HG03280 (cell line): ENCODE measurements around the gene UBTD2.
"Not testable (repeated sequence)": the region's sequence is repeated elsewhere in the genome, so short reads cannot be mapped to it uniquely, and the experiment has no call there.

Experiments
- ATAC-seq: cut with Tn5 transposase; IDR thresholded peaks from one replicate; pipeline ENCODE4 v1.9.1; 2021; ENCODE audit warnings: mild to moderate bottlenecking, moderate library complexity; ENCODE audit not compliant: unreplicated experiment

Gene UBTD2

GRCh38 chr5:172199446-172199845, 84.1 kb downstream of the UBTD2 start:
- no peak for ATAC-seq

- not testable (repeated sequence) for ATAC-seq
Measured at GRCh38 chr5:172197775-172198174, 85.8 kb downstream of the UBTD2 start.

- no peak for ATAC-seq
Measured at GRCh38 chr5:172194985-172195774, 88.4 kb downstream of the UBTD2 start.

GRCh38 chr5:172193872-172194271, 89.7 kb downstream of the UBTD2 start, which contains the start of gene EFCAB9:
EFCAB9 (plus strand) TSS chr5:172194172; CDS start chr5:172194173, 1 bp downstream.
- ATAC-seq, result no peak

GRCh38 chr5:172189693-172190296, 93.8 kb downstream of the UBTD2 start:
- ATAC-seq, result no peak

GRCh38 chr5:172188893-172189692, 94.5 kb downstream of the UBTD2 start:
- no peak for ATAC-seq

- ATAC-seq, result peak; percentile 71
Measured at GRCh38 chr5:172188033-172188892, 95.3 kb downstream of the UBTD2 start, which contains the start of gene STK10. STK10 (minus strand) TSS chr5:172188224; CDS start chr5:172188042, 182 bp downstream.

- ATAC-seq, result peak; percentile 25
Measured at GRCh38 chr5:172187118-172188032, 96.2 kb downstream of the UBTD2 start.

GRCh38 chr5:172186114-172186695, 97.4 kb downstream of the UBTD2 start:
- no peak for ATAC-seq

GRCh38 chr5:172185096-172185461, 98.5 kb downstream of the UBTD2 start:
- ATAC-seq, result no peak

GRCh38 chr5:172183881-172184280, 99.7 kb downstream of the UBTD2 start:
- no peak for ATAC-seq

GRCh38 chr5:172182291-172182690, 101.3 kb downstream of the UBTD2 start:
- no peak for ATAC-seq

- no peak for ATAC-seq
Measured at GRCh38 chr5:172180936-172181335, 102.6 kb downstream of the UBTD2 start.

- ATAC-seq, result no peak
Measured at GRCh38 chr5:172178991-172179989, 104.3 kb downstream of the UBTD2 start.

- no peak for ATAC-seq
Measured at GRCh38 chr5:172178301-172178987, 105.1 kb downstream of the UBTD2 start.

- ATAC-seq, result no peak
Measured at GRCh38 chr5:172177176-172177575, 106.4 kb downstream of the UBTD2 start.

- ATAC-seq, result peak; percentile 47
Measured at GRCh38 chr5:172175263-172175719, 108.3 kb downstream of the UBTD2 start.
